ENCODE data around the gene GPC6.

DNA sequence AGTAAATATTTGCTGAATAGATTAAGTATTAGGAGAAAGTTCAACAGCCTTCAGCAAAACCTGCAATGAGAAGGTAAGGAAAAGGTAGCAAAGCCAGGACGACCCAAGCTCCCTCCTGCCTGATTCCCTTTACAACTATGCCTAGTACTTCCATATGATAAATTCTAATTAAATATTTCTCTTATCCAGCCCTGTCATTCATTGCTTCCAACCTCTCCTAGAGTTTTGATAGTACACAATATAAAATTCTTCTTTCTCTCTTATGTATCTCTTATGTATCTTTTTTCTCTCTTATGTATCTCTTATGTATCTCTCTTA, 1065.7 kb downstream of the GPC6 start:
- TF ChIP-seq, protein P1, sequence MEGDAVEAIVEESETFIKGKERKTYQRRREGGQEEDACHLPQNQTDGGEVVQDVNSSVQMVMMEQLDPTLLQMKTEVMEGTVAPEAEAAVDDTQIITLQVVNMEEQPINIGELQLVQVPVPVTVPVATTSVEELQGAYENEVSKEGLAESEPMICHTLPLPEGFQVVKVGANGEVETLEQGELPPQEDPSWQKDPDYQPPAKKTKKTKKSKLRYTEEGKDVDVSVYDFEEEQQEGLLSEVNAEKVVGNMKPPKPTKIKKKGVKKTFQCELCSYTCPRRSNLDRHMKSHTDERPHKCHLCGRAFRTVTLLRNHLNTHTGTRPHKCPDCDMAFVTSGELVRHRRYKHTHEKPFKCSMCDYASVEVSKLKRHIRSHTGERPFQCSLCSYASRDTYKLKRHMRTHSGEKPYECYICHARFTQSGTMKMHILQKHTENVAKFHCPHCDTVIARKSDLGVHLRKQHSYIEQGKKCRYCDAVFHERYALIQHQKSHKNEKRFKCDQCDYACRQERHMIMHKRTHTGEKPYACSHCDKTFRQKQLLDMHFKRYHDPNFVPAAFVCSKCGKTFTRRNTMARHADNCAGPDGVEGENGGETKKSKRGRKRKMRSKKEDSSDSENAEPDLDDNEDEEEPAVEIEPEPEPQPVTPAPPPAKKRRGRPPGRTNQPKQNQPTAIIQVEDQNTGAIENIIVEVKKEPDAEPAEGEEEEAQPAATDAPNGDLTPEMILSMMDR (IDR thresholded peaks at IDR 0.05), result no peak
- TF ChIP-seq POLR2AphosphoS5 (IDR thresholded peaks at IDR 0.05) (no peak), POLR2A (IDR thresholded peaks at IDR 0.05) (no peak)
